RWPE2 (cell line): ENCODE measurements around the gene FHIT.

ENCODE experiments used
- ATAC-seq: fragments of 200-7000 bp; cut with Tn5 transposase; 3 replicates; pipeline ENCODE4 v1.9.1; 2021; ENCODE audit warnings: low read depth
- DNase-seq: peaks from one replicate; pipeline ENCODE4 v3.0.0-alpha.2; 2020; ENCODE audit warnings: low spot score
- H3K27ac ChIP-seq: fragments of 450-650 bp; 2 replicates; pipeline ENCODE4 v1.5.1; 2017; ENCODE audit warnings: mild to moderate bottlenecking; ENCODE audit not compliant: poor library complexity, severe bottlenecking
- H3K27me3 ChIP-seq: fragments of 250-450 bp; sonication (Bioruptor Pico); 2 replicates; pipeline ENCODE4 v1.5.1; 2021; ENCODE audit warnings: mild to moderate bottlenecking, moderate library complexity; ENCODE audit not compliant: insufficient read depth, poor library complexity, severe bottlenecking
- H3K36me3 ChIP-seq: fragments of 250-450 bp; sonication (Bioruptor Pico); 2 replicates; pipeline ENCODE4 v1.5.1; 2020; ENCODE audit warnings: low read depth, mild to moderate bottlenecking, moderate library complexity
- H3K4me1 ChIP-seq: fragments of 250-450 bp; sonication (Bioruptor Pico); 2 replicates; pipeline ENCODE4 v1.5.1; 2021; ENCODE audit warnings: mild to moderate bottlenecking, moderate library complexity; ENCODE audit not compliant: insufficient read depth, poor library complexity, severe bottlenecking
- H3K4me3 ChIP-seq: fragments of 250-450 bp; sonication (Bioruptor Pico); 2 replicates; pipeline ENCODE4 v1.5.1; 2021; ENCODE audit warnings: mild to moderate bottlenecking, moderate library complexity; ENCODE audit not compliant: severe bottlenecking
- H3K9me3 ChIP-seq: fragments of 250-450 bp; sonication (Bioruptor Pico); 2 replicates; pipeline ENCODE4 v1.5.1; 2021; ENCODE audit warnings: mild to moderate bottlenecking, moderate library complexity; ENCODE audit not compliant: severe bottlenecking
- TF ChIP-seq, protein P1 (sequence below): fragments of 450-650 bp; IDR thresholded peaks from one replicate; pipeline ENCODE4 v1.5.1; 2017; ENCODE audit warnings: mild to moderate bottlenecking, moderate library complexity; ENCODE audit not compliant: poor library complexity, severe bottlenecking

The FHIT gene

DNA sequence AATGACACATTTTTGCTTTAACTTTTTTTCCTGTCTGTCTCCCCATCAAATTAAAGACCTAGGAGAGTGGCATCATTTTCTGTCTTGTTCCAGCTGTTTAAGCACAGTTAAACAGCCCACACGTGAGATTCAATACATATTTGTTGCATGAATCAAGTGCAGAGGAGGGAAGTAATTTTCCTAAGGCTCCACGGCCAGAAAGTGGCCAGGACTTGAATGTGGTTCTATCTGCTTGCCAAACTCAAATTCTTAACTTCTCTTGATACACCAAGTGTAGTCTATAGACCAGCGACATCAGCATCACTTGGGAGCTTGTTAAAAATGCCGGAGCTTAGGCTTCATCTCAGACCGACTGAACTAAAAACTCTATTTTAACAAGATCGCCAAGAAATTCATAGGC is 1476.6 kb downstream of the FHIT start:
- ATAC-seq (peak; percentile 35; the same call in 1 of the 3 replicates), DNase-seq (no peak)
- peaks cover 3% of the 10 kb centered on the region for H3K4me1 ChIP-seq
- no peaks in the 10 kb centered on the region for H3K36me3 ChIP-seq
- no peaks in the 10 kb centered on the region for H3K9me3 ChIP-seq
- no peak overlapping the region for H3K4me3 ChIP-seq
- no peak overlapping the region for H3K27ac ChIP-seq
- no peaks in the 10 kb centered on the region for H3K27me3 ChIP-seq
- TF ChIP-seq, protein P1, sequence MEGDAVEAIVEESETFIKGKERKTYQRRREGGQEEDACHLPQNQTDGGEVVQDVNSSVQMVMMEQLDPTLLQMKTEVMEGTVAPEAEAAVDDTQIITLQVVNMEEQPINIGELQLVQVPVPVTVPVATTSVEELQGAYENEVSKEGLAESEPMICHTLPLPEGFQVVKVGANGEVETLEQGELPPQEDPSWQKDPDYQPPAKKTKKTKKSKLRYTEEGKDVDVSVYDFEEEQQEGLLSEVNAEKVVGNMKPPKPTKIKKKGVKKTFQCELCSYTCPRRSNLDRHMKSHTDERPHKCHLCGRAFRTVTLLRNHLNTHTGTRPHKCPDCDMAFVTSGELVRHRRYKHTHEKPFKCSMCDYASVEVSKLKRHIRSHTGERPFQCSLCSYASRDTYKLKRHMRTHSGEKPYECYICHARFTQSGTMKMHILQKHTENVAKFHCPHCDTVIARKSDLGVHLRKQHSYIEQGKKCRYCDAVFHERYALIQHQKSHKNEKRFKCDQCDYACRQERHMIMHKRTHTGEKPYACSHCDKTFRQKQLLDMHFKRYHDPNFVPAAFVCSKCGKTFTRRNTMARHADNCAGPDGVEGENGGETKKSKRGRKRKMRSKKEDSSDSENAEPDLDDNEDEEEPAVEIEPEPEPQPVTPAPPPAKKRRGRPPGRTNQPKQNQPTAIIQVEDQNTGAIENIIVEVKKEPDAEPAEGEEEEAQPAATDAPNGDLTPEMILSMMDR, result no peak

DNA sequence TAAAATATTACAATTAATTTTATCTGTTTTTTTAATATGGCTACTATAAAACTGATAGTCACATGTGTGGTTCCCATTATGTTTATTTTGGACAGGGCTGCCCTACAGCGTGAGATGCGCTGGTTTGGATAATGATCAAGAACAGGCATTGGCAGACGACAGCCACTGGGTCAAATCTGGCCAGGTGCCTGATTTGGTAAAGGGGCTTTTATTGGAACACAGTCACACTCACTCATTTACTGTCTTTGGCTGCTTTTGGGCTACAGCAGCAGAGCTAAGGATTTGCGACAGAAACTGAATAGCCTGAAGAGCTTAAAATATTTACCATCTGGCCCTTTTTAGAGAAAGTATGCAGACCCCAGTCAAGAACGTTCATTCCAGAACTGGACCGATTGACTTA is 1477.3 kb downstream of the FHIT start:
- Histone ChIP-seq H3K36me3 (no peaks in the 10 kb centered on the region), H3K27me3 (no peaks in the 10 kb centered on the region), H3K27ac (no peak overlapping the region), H3K9me3 (no peaks in the 10 kb centered on the region), H3K4me3 (no peak overlapping the region), H3K4me1 (peaks cover 3% of the 10 kb centered on the region)
- TF ChIP-seq, protein P1, result no peak
- DNase-seq (no peak), ATAC-seq (no peak)

DNA sequence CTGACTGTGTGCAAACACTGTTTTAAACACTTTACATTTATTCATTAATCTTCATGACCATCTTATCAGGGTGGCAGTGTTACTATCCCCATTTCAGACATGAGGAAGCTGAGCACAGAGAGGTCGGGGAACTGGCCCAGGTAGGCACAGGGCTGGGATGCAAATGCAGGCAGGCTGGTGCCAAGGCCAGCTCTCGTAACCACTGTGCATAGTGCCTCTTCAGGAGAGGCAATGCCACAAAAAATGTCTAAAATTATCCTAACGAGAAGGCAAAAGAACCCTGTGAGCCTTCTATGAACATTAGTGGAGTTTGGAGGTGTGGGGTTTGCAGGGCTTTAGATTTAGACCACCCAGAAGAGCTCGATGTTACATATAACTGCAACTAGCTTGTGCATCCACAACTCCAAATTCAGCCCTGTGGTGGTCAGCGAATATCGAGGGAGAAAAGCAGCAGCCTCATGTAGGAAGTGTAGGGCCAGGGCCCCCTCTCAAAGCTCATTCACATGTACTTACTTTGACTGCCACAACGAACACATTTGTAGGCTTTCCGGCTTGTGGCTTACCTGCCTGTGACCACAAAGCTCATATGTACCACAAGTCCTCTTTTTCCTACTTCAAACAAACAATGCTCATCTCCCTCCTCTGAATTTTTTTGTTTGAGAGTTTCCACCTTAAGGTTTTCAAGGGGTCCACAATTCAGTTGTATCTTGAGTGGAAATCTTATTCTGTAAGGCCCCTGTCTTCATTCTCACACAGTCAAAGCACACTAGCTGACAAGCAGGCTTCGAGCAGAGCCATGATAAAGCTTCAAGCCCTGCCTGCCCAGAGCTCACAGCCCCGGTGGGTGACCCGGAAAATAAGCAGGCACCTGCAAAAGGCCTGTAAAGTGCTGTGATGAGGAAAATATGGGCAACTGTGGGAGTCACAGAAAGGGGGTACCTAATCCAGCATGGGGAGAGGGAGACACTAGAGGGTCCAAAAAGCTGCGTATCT is 1478.5 kb downstream of the FHIT start:
- DNase-seq, result no peak
- Histone ChIP-seq H3K36me3 (no peaks in the 10 kb centered on the region), H3K4me1 (peaks cover 3% of the 10 kb centered on the region), H3K27ac (no peak overlapping the region), H3K9me3 (no peaks in the 10 kb centered on the region), H3K4me3 (no peak overlapping the region), H3K27me3 (no peaks in the 10 kb centered on the region)
- ATAC-seq, result no peak
- TF ChIP-seq, protein P1, result no peak

DNA sequence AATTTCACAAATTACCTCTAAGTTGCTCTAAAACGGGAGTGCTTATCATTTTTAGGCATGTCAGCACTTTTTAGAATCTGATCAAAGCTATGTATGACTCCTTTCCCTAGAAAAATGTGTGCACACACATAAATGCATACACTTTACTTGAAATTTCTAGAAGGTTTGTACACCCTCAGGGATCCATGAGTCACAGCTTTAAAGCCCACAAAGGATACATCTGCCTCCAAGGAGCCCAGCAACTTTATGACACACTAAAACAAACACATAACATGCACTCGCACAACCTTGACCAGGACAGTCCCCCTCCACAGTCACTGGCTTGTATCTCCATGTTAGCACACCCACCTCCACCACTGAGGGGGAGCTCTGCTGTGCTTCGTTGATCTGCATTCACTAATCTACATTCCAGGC is 1479.5 kb downstream of the FHIT start:
- Histone ChIP-seq H3K27ac (no peak overlapping the region), H3K9me3 (no peaks in the 10 kb centered on the region), H3K4me1 (peaks cover 3% of the 10 kb centered on the region), H3K27me3 (no peaks in the 10 kb centered on the region), H3K4me3 (no peak overlapping the region), H3K36me3 (no peaks in the 10 kb centered on the region)
- TF ChIP-seq, protein P1, result no peak
- DNase-seq, result no peak
- peak; percentile 83 for ATAC-seq
